HEK293 (cell line): ENCODE results near the gene EIF2S1.

Source experiments
- GFI1B ChIP-seq: fragments of 450-650 bp; formaldehyde crosslinking; IDR thresholded peaks from 2 replicates; pipeline ENCODE4 v1.5.1; 2016; ENCODE audit warnings: missing biosample characterization, missing genetic modification characterization
- HOXD13 ChIP-seq: sonication (generic); formaldehyde crosslinking; IDR thresholded peaks from 2 replicates; pipeline ENCODE4 v1.8.0; 2022; ENCODE audit warnings: missing genetic modification reagents, borderline replicate concordance
- RBAK ChIP-seq: fragments of 450-650 bp; formaldehyde crosslinking; IDR thresholded peaks from 2 replicates; pipeline ENCODE4 v1.5.1; 2016; ENCODE audit warnings: missing biosample characterization, missing genetic modification characterization
- REPIN1 ChIP-seq: fragments of 450-650 bp; formaldehyde crosslinking; IDR thresholded peaks from 2 replicates; pipeline ENCODE4 v1.5.1; 2017; ENCODE audit warnings: missing biosample characterization, missing genetic modification characterization, low read depth
- SCRT2 ChIP-seq: fragments of 450-650 bp; formaldehyde crosslinking; IDR thresholded peaks from 2 replicates; pipeline ENCODE4 v1.5.1; 2016; ENCODE audit warnings: missing biosample characterization, missing genetic modification characterization
- SP3 ChIP-seq: fragments of 450-650 bp; formaldehyde crosslinking; IDR thresholded peaks from 2 replicates; pipeline ENCODE4 v1.5.1; 2016; ENCODE audit warnings: missing biosample characterization, missing genetic modification characterization
- ZBTB26 ChIP-seq: fragments of 450-650 bp; formaldehyde crosslinking; optimal IDR thresholded peaks from 2 replicates; pipeline ENCODE3; 2016; ENCODE audit warnings: missing biosample characterization, mild to moderate bottlenecking, missing genetic modification characterization
- ZFP37 ChIP-seq: fragments of 450-650 bp; formaldehyde crosslinking; IDR thresholded peaks from 2 replicates; pipeline ENCODE4 v1.5.1; 2016; ENCODE audit warnings: missing biosample characterization, missing genetic modification characterization
- ZFP69B ChIP-seq: fragments of 450-650 bp; formaldehyde crosslinking; IDR thresholded peaks from 2 replicates; pipeline ENCODE4 v1.5.1; 2016; ENCODE audit warnings: missing biosample characterization, missing genetic modification characterization
- ZNF132 ChIP-seq: fragments of 450-650 bp; formaldehyde crosslinking; IDR thresholded peaks from 2 replicates; pipeline ENCODE4 v1.5.1; 2017; ENCODE audit warnings: missing biosample characterization, missing genetic modification characterization, borderline replicate concordance
- ZNF146 ChIP-seq: fragments of 450-650 bp; formaldehyde crosslinking; IDR thresholded peaks from 2 replicates; pipeline ENCODE4 v1.5.1; 2016; ENCODE audit warnings: missing biosample characterization, missing genetic modification characterization
- ZNF214 ChIP-seq: fragments of 450-650 bp; formaldehyde crosslinking; IDR thresholded peaks from 2 replicates; pipeline ENCODE4 v1.5.1; 2017; ENCODE audit warnings: missing biosample characterization, mild to moderate bottlenecking, missing genetic modification characterization, borderline replicate concordance
- ZNF248 ChIP-seq: fragments of 450-650 bp; formaldehyde crosslinking; IDR thresholded peaks from 2 replicates; pipeline ENCODE4 v1.5.1; 2017; ENCODE audit warnings: missing biosample characterization, missing genetic modification characterization
- ZNF266 ChIP-seq: fragments of 450-650 bp; formaldehyde crosslinking; IDR thresholded peaks from 2 replicates; pipeline ENCODE4 v1.5.1; 2016; ENCODE audit warnings: missing biosample characterization, missing genetic modification characterization, low read depth
- ZNF280C ChIP-seq: fragments of 450-650 bp; formaldehyde crosslinking; IDR thresholded peaks from 2 replicates; pipeline ENCODE4 v1.5.1; 2016; ENCODE audit warnings: missing biosample characterization, missing genetic modification characterization
- ZNF302 ChIP-seq: fragments of 450-650 bp; formaldehyde crosslinking; IDR thresholded peaks from 2 replicates; pipeline ENCODE4 v1.5.1; 2016; ENCODE audit warnings: missing biosample characterization, missing genetic modification characterization, low read depth
- ZNF335 ChIP-seq: fragments of 450-650 bp; formaldehyde crosslinking; conservative IDR thresholded peaks from 2 replicates; pipeline ENCODE4 v1.5.1; 2016; ENCODE audit warnings: missing biosample characterization, missing genetic modification characterization
- ZNF354C ChIP-seq: fragments of 450-650 bp; formaldehyde crosslinking; IDR thresholded peaks from 2 replicates; pipeline ENCODE4 v1.5.1; 2016; ENCODE audit warnings: missing biosample characterization, missing genetic modification characterization, low read depth, borderline replicate concordance
- ZNF473 ChIP-seq: fragments of 450-650 bp; formaldehyde crosslinking; IDR thresholded peaks from 2 replicates; pipeline ENCODE4 v1.5.1; 2017; ENCODE audit warnings: missing biosample characterization, missing genetic modification characterization
- ZNF48 ChIP-seq: fragments of 450-650 bp; formaldehyde crosslinking; IDR thresholded peaks from 2 replicates; pipeline ENCODE4 v1.5.1; 2016; ENCODE audit warnings: missing biosample characterization, missing genetic modification characterization
- ZNF521 ChIP-seq: fragments of 450-650 bp; formaldehyde crosslinking; IDR thresholded peaks from 2 replicates; pipeline ENCODE4 v1.5.1; 2017; ENCODE audit warnings: missing biosample characterization, mild to moderate bottlenecking, missing genetic modification characterization
- ZNF549 ChIP-seq: fragments of 450-650 bp; IDR thresholded peaks from 2 replicates; pipeline ENCODE4 v1.5.1; 2018; ENCODE audit warnings: missing biosample characterization, missing genetic modification characterization, mild to moderate bottlenecking, inconsistent platforms, moderate library complexity
- ZNF555 ChIP-seq: fragments of 450-650 bp; formaldehyde crosslinking; conservative IDR thresholded peaks from 2 replicates; pipeline ENCODE4 v1.5.1; 2017; ENCODE audit warnings: missing biosample characterization, mild to moderate bottlenecking, missing genetic modification characterization, inconsistent platforms
- ZNF623 ChIP-seq: fragments of 450-650 bp; formaldehyde crosslinking; IDR thresholded peaks from 2 replicates; pipeline ENCODE4 v1.5.1; 2016; ENCODE audit warnings: missing biosample characterization, missing genetic modification characterization
- ZNF677 ChIP-seq: fragments of 450-650 bp; IDR thresholded peaks from 2 replicates; pipeline ENCODE4 v1.5.0; 2018; ENCODE audit warnings: missing biosample characterization, mild to moderate bottlenecking, missing genetic modification characterization, moderate library complexity
- ZSCAN23 ChIP-seq: fragments of 450-650 bp; formaldehyde crosslinking; IDR thresholded peaks from 2 replicates; pipeline ENCODE4 v1.5.1; 2016; ENCODE audit warnings: missing biosample characterization, missing genetic modification characterization
- TF ChIP-seq, protein P1 (sequence below): fragments of 450-650 bp; formaldehyde crosslinking; IDR thresholded peaks from 2 replicates; pipeline ENCODE4 v1.5.1; 2017; ENCODE audit warnings: missing biosample characterization, missing genetic modification characterization
- TF ChIP-seq, protein P2 (sequence below): fragments of 450-650 bp; formaldehyde crosslinking; conservative IDR thresholded peaks from 2 replicates; pipeline ENCODE4 v1.5.1; 2016; ENCODE audit warnings: low read depth, missing biosample characterization, missing genetic modification characterization
- TF ChIP-seq, protein P3 (sequence below): fragments of 450-650 bp; formaldehyde crosslinking; IDR thresholded peaks from 2 replicates; pipeline ENCODE4 v1.5.1; 2016; ENCODE audit warnings: missing biosample characterization, missing genetic modification characterization

The EIF2S1 gene

GRCh38 chr14:67359775-67360469 is at the start of gene EIF2S1, which contains the start of gene ATP6V1D (continued):
- TF ChIP-seq ZNF555 (tag by site-specific recombination), result no peak
- TF ChIP-seq RBAK (tag by site-specific recombination), result no peak
- peak; percentile 51; the same call in 1 of the 2 replicates for TF ChIP-seq ZNF335 (tag by site-specific recombination)
- TF ChIP-seq ZNF146 (tag by site-specific recombination), result no peak
- no peak for TF ChIP-seq ZNF521 (tag by site-specific recombination)
- peak; percentile 21; the same call in 1 of the 2 replicates for TF ChIP-seq ZFP69B (tag by site-specific recombination)
- no peak; the same call in 1 of the 2 replicates for TF ChIP-seq ZNF623 (tag by site-specific recombination)
- no peak for TF ChIP-seq ZNF280C (tag by site-specific recombination)
- TF ChIP-seq, protein P1, sequence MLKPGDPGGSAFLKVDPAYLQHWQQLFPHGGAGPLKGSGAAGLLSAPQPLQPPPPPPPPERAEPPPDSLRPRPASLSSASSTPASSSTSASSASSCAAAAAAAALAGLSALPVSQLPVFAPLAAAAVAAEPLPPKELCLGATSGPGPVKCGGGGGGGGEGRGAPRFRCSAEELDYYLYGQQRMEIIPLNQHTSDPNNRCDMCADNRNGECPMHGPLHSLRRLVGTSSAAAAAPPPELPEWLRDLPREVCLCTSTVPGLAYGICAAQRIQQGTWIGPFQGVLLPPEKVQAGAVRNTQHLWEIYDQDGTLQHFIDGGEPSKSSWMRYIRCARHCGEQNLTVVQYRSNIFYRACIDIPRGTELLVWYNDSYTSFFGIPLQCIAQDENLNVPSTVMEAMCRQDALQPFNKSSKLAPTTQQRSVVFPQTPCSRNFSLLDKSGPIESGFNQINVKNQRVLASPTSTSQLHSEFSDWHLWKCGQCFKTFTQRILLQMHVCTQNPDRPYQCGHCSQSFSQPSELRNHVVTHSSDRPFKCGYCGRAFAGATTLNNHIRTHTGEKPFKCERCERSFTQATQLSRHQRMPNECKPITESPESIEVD (tag by site-specific recombination), result no peak
- TF ChIP-seq ZFP37 (tag by site-specific recombination), result no peak
- TF ChIP-seq ZNF677, result no peak
- no peak for TF ChIP-seq ZNF132 (tag by site-specific recombination)
- no peak for TF ChIP-seq ZNF266 (tag by site-specific recombination)
- peak; percentile 84 for TF ChIP-seq SCRT2 (tag by site-specific recombination)
- no peak for TF ChIP-seq ZNF473 (tag by site-specific recombination)
- no peak for TF ChIP-seq ZNF48 (tag by site-specific recombination)
- TF ChIP-seq ZNF214, result no peak
- TF ChIP-seq REPIN1 (tag by site-specific recombination), result no peak
- TF ChIP-seq ZBTB26, result peak; percentile 91
- no peak for TF ChIP-seq HOXD13 (CRISPR knock-in tag)
- TF ChIP-seq GFI1B (tag by site-specific recombination), result no peak
- TF ChIP-seq ZNF549 (tag by site-specific recombination), result no peak
- peak; percentile 86 for TF ChIP-seq SP3 (tag by site-specific recombination)
- TF ChIP-seq, protein P2, sequence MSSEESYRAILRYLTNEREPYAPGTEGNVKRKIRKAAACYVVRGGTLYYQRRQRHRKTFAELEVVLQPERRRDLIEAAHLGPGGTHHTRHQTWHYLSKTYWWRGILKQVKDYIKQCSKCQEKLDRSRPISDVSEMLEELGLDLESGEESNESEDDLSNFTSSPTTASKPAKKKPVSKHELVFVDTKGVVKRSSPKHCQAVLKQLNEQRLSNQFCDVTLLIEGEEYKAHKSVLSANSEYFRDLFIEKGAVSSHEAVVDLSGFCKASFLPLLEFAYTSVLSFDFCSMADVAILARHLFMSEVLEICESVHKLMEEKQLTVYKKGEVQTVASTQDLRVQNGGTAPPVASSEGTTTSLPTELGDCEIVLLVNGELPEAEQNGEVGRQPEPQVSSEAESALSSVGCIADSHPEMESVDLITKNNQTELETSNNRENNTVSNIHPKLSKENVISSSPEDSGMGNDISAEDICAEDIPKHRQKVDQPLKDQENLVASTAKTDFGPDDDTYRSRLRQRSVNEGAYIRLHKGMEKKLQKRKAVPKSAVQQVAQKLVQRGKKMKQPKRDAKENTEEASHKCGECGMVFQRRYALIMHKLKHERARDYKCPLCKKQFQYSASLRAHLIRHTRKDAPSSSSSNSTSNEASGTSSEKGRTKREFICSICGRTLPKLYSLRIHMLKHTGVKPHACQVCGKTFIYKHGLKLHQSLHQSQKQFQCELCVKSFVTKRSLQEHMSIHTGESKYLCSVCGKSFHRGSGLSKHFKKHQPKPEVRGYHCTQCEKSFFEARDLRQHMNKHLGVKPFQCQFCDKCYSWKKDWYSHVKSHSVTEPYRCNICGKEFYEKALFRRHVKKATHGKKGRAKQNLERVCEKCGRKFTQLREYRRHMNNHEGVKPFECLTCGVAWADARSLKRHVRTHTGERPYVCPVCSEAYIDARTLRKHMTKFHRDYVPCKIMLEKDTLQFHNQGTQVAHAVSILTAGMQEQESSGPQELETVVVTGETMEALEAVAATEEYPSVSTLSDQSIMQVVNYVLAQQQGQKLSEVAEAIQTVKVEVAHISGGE (tag by site-specific recombination), result peak; percentile 97
- no peak for TF ChIP-seq ZNF248 (tag by site-specific recombination)
- no peak for TF ChIP-seq ZNF354C (tag by site-specific recombination)
- no peak for TF ChIP-seq ZSCAN23
- TF ChIP-seq, protein P3, sequence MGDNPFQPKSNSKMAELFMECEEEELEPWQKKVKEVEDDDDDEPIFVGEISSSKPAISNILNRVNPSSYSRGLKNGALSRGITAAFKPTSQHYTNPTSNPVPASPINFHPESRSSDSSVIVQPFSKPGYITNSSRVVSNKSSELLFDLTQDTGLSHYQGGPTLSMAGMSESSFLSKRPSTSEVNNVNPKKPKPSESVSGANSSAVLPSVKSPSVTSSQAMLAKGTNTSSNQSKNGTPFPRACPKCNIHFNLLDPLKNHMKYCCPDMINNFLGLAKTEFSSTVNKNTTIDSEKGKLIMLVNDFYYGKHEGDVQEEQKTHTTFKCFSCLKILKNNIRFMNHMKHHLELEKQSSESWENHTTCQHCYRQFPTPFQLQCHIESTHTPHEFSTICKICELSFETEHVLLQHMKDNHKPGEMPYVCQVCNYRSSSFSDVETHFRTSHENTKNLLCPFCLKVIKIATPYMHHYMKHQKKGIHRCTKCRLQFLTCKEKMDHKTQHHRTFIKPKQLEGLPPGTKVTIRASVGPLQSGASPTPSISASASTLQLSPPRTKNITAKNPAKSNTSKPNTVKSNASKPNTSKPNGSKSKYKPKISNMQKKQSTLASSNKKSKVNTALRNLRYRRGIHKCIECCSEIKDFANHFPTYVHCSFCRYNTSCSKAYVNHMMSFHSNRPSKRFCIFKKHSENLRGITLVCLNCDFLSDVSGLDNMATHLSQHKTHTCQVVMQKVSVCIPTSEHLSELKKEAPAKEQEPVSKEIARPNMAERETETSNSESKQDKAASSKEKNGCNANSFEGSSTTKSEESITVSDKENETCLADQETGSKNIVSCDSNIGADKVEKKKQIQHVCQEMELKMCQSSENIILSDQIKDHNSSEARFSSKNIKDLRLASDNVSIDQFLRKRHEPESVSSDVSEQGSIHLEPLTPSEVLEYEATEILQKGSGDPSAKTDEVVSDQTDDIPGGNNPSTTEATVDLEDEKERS (tag by site-specific recombination), result no peak
- TF ChIP-seq ZNF302 (tag by site-specific recombination), result no peak
